Measurements from ENCODE around the gene CDC25C. TPM values are rescaled to one million over a fixed set of nuclear protein-coding genes. Genes with fewer than 3 reads are reported as not detected.
"Not testable (repeated sequence)": the region's sequence is repeated elsewhere in the genome, so short reads cannot be mapped to it uniquely, and the experiment has no call there.

The CDC25C gene
- total RNA-seq, 1 experiment from 2014 or later: 24.3 TPM

- no peak for DNase-seq (ENCODE audit: extremely low read depth, low read depth)
Observed at GRCh38 chr5:138349852-138350562, 18.4 kb upstream of the CDC25C start.

GRCh38 chr5:138346889-138347288 lies 15.3 kb upstream of the CDC25C start:
- no peak for DNase-seq (ENCODE audit: extremely low read depth, low read depth)

GRCh38 chr5:138344887-138345622 lies 13.5 kb upstream of the CDC25C start:
- DNase-seq (ENCODE audit: extremely low read depth, low read depth): no peak

- DNase-seq (ENCODE audit: extremely low read depth, low read depth): no peak
Observed at GRCh38 chr5:138340008-138340407, 8.4 kb upstream of the CDC25C start.

- no peak for DNase-seq (ENCODE audit: extremely low read depth, low read depth)
Observed at GRCh38 chr5:138339464-138339863, 7.9 kb upstream of the CDC25C start.

GRCh38 chr5:138339091-138339456 lies 7.5 kb upstream of the CDC25C start:
- no peak for DNase-seq (ENCODE audit: extremely low read depth, low read depth)

- DNase-seq (ENCODE audit: extremely low read depth, low read depth): no peak
Observed at GRCh38 chr5:138338411-138339090, 6.9 kb upstream of the CDC25C start.

- DNase-seq (ENCODE audit: extremely low read depth, low read depth): peak; percentile 91
Observed at GRCh38 chr5:138337685-138338410, 6.2 kb upstream of the CDC25C start, which contains the start of gene FAM53C. Gene FAM53C (plus strand): TSS chr5:138338266. CDS start chr5:138341336, 3,070 bp downstream.

GRCh38 chr5:138336952-138337684 lies 5.5 kb upstream of the CDC25C start:
- DNase-seq (ENCODE audit: extremely low read depth, low read depth): peak; percentile 73

GRCh38 chr5:138334867-138335447 lies 3.4 kb upstream of the CDC25C start:
- no peak for DNase-seq (ENCODE audit: extremely low read depth, low read depth)

GRCh38 chr5:138330813-138331448 lies 673 bp downstream of the CDC25C start:
- DNase-seq (ENCODE audit: extremely low read depth, low read depth): no peak

GRCh38 chr5:138318211-138318610 lies 13.4 kb downstream of the CDC25C start:
- not testable (repeated sequence) for DNase-seq (ENCODE audit: extremely low read depth, low read depth)

GRCh38 chr5:138316355-138316754 lies 15.2 kb downstream of the CDC25C start:
- DNase-seq (ENCODE audit: extremely low read depth, low read depth): no peak

- DNase-seq (ENCODE audit: extremely low read depth, low read depth): no peak
Observed at GRCh38 chr5:138315751-138316278, 15.8 kb downstream of the CDC25C start.

GRCh38 chr5:138305797-138306196 lies 25.8 kb downstream of the CDC25C start:
- DNase-seq (ENCODE audit: extremely low read depth, low read depth): no peak

- no peak for DNase-seq (ENCODE audit: extremely low read depth, low read depth)
Observed at GRCh38 chr5:138303372-138303771, 28.2 kb downstream of the CDC25C start.

GRCh38 chr5:138289296-138289695 lies 42.3 kb downstream of the CDC25C start:
- no peak for DNase-seq (ENCODE audit: extremely low read depth, low read depth)

GRCh38 chr5:138287246-138287645 lies 44.4 kb downstream of the CDC25C start:
- DNase-seq (ENCODE audit: extremely low read depth, low read depth): no peak

Measured in NCI-H460 (cell line).